Smooth muscle cell (in vitro differentiated cells): ENCODE results near the gene SUCLG2. TPM values are rescaled to one million over a fixed set of nuclear protein-coding genes. Genes with fewer than 3 reads are reported as not detected.

Experiments used
- DNase-seq: peaks from one replicate; lab custom pipeline; 2025; ENCODE audit not compliant: unreplicated experiment; lab: John Stamatoyannopoulos, UW
- H2AFZ ChIP-seq: fragments of 200-600 bp; sonication (generic); 2 replicates; pipeline ENCODE4 v1.6.0; 2016; ENCODE audit warnings: antibody characterized with exemption, low read depth, mild to moderate bottlenecking
- H3F3A ChIP-seq: fragments of 200-600 bp; sonication (generic); 2 replicates; pipeline ENCODE4 v1.6.0; 2017; ENCODE audit warnings: antibody characterized with exemption, low read depth
- H3K27ac ChIP-seq: fragments of 200-600 bp; sonication (generic); 2 replicates; pipeline ENCODE4 v1.5.1; 2016; ENCODE audit warnings: low read depth, mild to moderate bottlenecking
- H3K27me3 ChIP-seq: fragments of 200-600 bp; sonication (generic); 2 replicates; pipeline ENCODE4 v1.6.1; 2016; ENCODE audit warnings: low read depth, mild to moderate bottlenecking
- H3K36me3 ChIP-seq: fragments of 200-600 bp; sonication (generic); 2 replicates; pipeline ENCODE4 v1.5.1; 2016; ENCODE audit warnings: low read depth
- H3K4me1 ChIP-seq: fragments of 200-600 bp; sonication (generic); 2 replicates; pipeline ENCODE4 v1.5.1; 2016; ENCODE audit warnings: low read depth
- H3K4me2 ChIP-seq: fragments of 200-600 bp; sonication (generic); 2 replicates; pipeline ENCODE4 v1.6.0; 2016; ENCODE audit warnings: mild to moderate bottlenecking
- H3K4me3 ChIP-seq: fragments of 200-600 bp; sonication (generic); 2 replicates; pipeline ENCODE4 v1.5.1; 2016; ENCODE audit warnings: mild to moderate bottlenecking
- H3K79me2 ChIP-seq: fragments of 200-600 bp; sonication (generic); 2 replicates; pipeline ENCODE4 v1.6.0; 2016; ENCODE audit warnings: low read depth, mild to moderate bottlenecking
- H3K9ac ChIP-seq: fragments of 200-600 bp; sonication (generic); 2 replicates; pipeline ENCODE4 v1.6.0; 2016; ENCODE audit warnings: low read depth
- H3K9me3 ChIP-seq: fragments of 200-600 bp; sonication (generic); replicated peaks from 2 replicates; pipeline ENCODE4 v1.5.1; 2016; ENCODE audit warnings: low read depth
- H4K20me1 ChIP-seq: fragments of 200-600 bp; sonication (generic); 2 replicates; pipeline ENCODE4 v1.6.0; 2016; ENCODE audit warnings: low read depth
- CTCF ChIP-seq: fragments of 200-600 bp; sonication (generic); IDR thresholded peaks from 2 replicates; pipeline ENCODE4 v1.5.1; 2017; ENCODE audit warnings: borderline replicate concordance, mild to moderate bottlenecking, antibody characterized with exemption; ENCODE audit not compliant: insufficient read depth, poor library complexity, severe bottlenecking
- WGBS: methylation state at CpG from one replicate; pipeline ENCODE4 v1.1.7; 2016; ENCODE audit warnings: low lambda C conversion rate; 5-methylcytosine and 5-hydroxymethylcytosine counted together
- polyA plus RNA-seq: library from polyadenylated mRNA; unstranded; fragments of >200 nt; fragmentation: Nextera tagmentation; extraction: Ambion mirVana; gene quantifications from 2 replicates; pipeline ENCODE4 v1.2.1, GENCODE V29; 2016
- total RNA-seq: library from RNA; depleted of rRNA; stranded (reverse); fragments of >200 nt; gene quantifications from 2 replicates; pipeline ENCODE4 v1.2.3, GENCODE V29; 2014

SUCLG2 gene
- total and polyA plus RNA-seq, 2 experiments from 2014 or later: 40.3 to 45.4 TPM

GRCh38 chr3:67384760-67385397, 269.5 kb downstream of the SUCLG2 start:
- 53% methylated on average over 10 of the region's 10 CpGs for WGBS
- H3F3A ChIP-seq: no peaks in the 10 kb centered on the region
- no peak overlapping the region for H3K4me2 ChIP-seq
- H3K9ac ChIP-seq: no peak overlapping the region
- H3K27ac ChIP-seq: no peak overlapping the region
- no peaks in the 10 kb centered on the region for H3K36me3 ChIP-seq
- H4K20me1 ChIP-seq: peaks cover 3% of the 10 kb centered on the region
- DNase-seq: no peak
- H3K27me3 ChIP-seq: no peaks in the 10 kb centered on the region
- no peak overlapping the region for H3K4me3 ChIP-seq
- peak; percentile 56 for TF ChIP-seq CTCF
- no peaks in the 10 kb centered on the region for H3K4me1 ChIP-seq
- H3K9me3 ChIP-seq: no peaks in the 10 kb centered on the region
- no peak overlapping the region for H2AFZ ChIP-seq
- no peaks in the 10 kb centered on the region for H3K79me2 ChIP-seq

DNA sequence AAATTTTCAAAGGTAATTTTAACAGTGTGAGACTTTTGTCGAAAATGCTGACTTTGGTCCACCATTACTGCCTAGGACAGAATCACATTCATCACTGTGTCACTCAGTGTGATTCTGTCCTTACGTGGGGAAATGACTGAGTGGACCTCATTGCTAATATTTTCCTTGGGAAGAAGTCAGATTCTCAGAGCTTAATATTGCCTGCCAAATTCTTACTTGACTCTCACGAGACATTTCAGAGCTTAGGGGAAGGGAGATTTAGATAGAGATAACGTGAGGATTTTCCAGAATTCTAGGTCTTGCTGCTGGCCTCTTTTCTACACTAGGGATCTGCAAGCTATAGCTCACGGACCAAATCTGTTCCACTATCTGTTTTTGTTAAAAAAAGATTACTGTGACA, 270.4 kb downstream of the SUCLG2 start:
- Histone ChIP-seq H3K9me3 (no peaks in the 10 kb centered on the region), H3F3A (no peaks in the 10 kb centered on the region), H3K4me2 (no peak overlapping the region), H4K20me1 (peaks cover 3% of the 10 kb centered on the region), H3K9ac (no peak overlapping the region), H3K36me3 (no peaks in the 10 kb centered on the region), H3K27ac (no peak overlapping the region), H2AFZ (no peak overlapping the region), H3K4me3 (no peak overlapping the region), H3K4me1 (no peaks in the 10 kb centered on the region), H3K27me3 (no peaks in the 10 kb centered on the region), H3K79me2 (no peaks in the 10 kb centered on the region)
- TF ChIP-seq CTCF: no peak
- no peak for DNase-seq
- WGBS: 78% methylated on average over 5 of the region's 5 CpGs

DNA sequence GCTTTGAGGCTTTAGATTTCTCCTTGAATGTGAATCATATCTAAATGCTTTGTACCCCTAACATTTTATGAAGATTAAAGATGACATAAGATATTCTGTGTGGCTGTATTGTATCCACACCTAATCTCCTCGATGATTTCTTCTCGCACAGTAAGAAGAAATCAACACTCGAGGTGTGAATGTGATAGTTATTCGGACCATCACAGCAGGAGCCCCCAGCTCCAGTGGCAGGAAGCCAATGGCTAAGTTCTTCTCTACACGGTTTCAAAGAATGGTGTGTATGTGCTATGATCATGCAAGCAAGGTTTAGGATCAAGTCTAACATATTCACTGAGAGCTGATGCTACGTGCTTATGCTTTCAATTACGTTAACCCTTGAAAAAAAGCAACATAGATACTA, 271.0 kb downstream of the SUCLG2 start:
- DNase-seq: no peak
- H2AFZ ChIP-seq: no peak overlapping the region
- H3F3A ChIP-seq: no peaks in the 10 kb centered on the region
- no peak overlapping the region for H3K4me3 ChIP-seq
- no peaks in the 10 kb centered on the region for H3K36me3 ChIP-seq
- H4K20me1 ChIP-seq: peaks cover 3% of the 10 kb centered on the region
- 80% methylated on average over 7 of the region's 7 CpGs for WGBS
- H3K9ac ChIP-seq: no peak overlapping the region
- H3K9me3 ChIP-seq: no peaks in the 10 kb centered on the region
- TF ChIP-seq CTCF: no peak
- H3K27me3 ChIP-seq: no peaks in the 10 kb centered on the region
- no peak overlapping the region for H3K4me2 ChIP-seq
- no peak overlapping the region for H3K27ac ChIP-seq
- H3K4me1 ChIP-seq: no peaks in the 10 kb centered on the region
- no peaks in the 10 kb centered on the region for H3K79me2 ChIP-seq

DNA sequence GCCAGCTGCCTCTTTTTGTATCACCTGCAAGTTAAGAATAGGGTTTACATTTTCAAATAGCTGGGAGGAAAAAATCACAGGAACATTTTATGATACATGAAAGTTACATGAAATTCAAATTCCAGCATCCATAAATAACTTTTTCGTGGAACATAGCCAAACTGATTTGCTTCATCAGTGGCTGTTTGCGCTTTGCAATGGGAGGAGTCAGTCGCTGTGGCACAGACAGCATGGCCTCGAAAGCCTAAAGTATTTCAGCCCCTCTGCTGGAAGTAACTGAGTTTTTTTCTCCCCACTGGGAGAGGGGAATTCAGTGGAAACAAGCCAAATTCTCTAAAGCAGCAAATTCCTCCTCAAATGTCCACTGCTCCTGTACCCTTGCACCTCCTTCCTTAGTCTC, 271.9 kb downstream of the SUCLG2 start:
- no peak for DNase-seq
- no peaks in the 10 kb centered on the region for H3K9me3 ChIP-seq
- no peaks in the 10 kb centered on the region for H3K4me1 ChIP-seq
- H3K36me3 ChIP-seq: no peaks in the 10 kb centered on the region
- no peak overlapping the region for H2AFZ ChIP-seq
- H3F3A ChIP-seq: no peaks in the 10 kb centered on the region
- 76% methylated on average over 4 of the region's 4 CpGs for WGBS
- H3K27me3 ChIP-seq: no peaks in the 10 kb centered on the region
- no peak for TF ChIP-seq CTCF
- H4K20me1 ChIP-seq: peaks cover 3% of the 10 kb centered on the region
- no peak overlapping the region for H3K9ac ChIP-seq
- no peaks in the 10 kb centered on the region for H3K79me2 ChIP-seq
- H3K27ac ChIP-seq: no peak overlapping the region
- H3K4me2 ChIP-seq: no peak overlapping the region
- H3K4me3 ChIP-seq: no peak overlapping the region
